Left lobe of liver (tissue), 2 donors: ENCODE data around the gene DAPL1. TPM values are rescaled to one million over a fixed set of nuclear protein-coding genes. Genes with fewer than 3 reads are reported as not detected.

Source experiments
- ATAC-seq: fragments of 200-7000 bp; cut with Tn5 transposase; one replicate; pipeline ENCODE4 v1.9.1; 2020; ENCODE audit warnings: mild to moderate bottlenecking, moderate library complexity
- DNase-seq: peaks from one replicate; pipeline ENCODE4 v3.0.0-alpha.2; 2020; ENCODE audit warnings: low spot score
- total RNA-seq: library from RNA; stranded (reverse); gene quantifications from one replicate; pipeline ENCODE4 v1.2.1, GENCODE V29; 2021
- donor health status: DM: no; HTN: no; CAD: no; lungs with moderate emphysema.
- donor health status: DM: no; HTN: yes; CAD: no.

DAPL1 gene
- total RNA-seq, 1 donor from 2014 or later, result not detected

DNA sequence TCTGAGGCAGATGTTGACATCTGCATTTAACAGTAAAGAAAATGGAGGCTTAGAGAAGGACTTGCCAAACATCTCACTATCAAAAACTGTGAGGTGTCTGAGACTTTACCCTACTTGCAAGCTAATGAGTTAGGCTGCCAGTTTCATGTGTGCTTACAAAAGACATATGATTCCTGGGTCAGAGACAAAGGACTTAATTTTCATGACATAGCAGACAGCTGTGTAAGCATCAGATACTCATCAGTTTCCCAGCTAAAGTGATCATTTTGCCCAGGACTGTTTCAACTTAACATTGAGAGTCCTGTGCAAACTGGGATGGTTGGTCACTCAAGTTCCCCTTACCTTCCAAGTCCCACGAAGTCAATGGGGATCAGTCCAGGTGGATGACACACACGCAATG lies 18.9 kb upstream of the DAPL1 start:
- ATAC-seq, result no peak
- no peak for DNase-seq

DNA sequence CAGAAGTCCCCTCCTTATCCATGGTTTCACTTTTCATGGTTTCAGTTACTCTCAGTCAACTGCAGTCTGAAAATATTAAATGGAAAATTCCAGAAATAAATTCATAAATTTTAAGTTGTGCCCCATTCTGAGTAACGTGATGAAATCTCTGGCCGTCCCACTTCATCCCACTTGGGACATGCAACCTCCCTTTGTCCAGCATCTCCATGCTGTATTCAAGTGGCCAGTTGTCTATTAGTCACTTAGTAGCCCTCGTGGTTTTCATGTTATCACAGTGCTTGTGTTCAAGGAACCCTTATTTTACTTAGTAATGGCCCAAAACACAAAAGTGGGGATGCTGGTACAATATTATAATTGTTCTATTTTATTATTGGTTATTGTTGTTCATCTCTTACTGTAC lies 18.0 kb upstream of the DAPL1 start:
- DNase-seq (no peak), ATAC-seq (no peak)

DNA sequence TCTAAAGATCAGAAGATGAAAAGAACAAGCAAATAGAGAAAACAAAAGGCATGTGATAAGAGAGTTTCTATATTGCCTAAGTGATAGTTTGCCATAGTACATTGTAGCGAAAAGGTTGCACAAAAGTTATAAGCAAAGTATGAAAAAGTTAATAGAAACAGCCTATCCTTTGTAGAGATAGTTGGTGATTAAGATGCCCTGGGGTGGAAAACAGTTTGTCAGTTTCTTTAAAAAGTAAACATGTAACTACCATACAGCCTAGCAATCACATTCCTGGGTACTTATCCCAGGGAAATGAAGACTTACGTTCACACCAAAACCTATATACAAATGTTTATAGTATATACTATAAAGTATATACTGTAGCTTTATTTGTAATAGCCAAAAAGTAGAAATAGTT lies 16.9 kb upstream of the DAPL1 start:
- ATAC-seq (no peak), DNase-seq (no peak)

DNA sequence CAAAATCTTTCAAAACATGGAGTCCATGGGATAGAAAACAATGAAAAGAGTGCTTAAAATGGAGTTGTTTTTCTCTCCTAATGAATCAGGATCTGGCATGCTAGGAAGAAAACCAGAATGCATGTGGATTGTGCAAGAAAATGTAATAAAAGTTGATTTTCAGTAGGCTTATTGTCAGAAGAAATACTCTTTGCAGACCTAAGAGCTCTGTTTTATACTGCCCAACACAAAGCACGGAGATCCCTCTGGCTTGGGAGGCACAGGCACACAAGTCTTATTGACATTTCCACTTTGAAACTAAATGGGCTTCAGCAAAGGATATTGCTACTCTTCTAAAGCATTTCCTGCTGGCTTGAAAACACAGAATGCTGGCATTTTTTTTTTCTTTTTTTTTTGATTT lies 15.5 kb upstream of the DAPL1 start:
- ATAC-seq (no peak), DNase-seq (no peak)

DNA sequence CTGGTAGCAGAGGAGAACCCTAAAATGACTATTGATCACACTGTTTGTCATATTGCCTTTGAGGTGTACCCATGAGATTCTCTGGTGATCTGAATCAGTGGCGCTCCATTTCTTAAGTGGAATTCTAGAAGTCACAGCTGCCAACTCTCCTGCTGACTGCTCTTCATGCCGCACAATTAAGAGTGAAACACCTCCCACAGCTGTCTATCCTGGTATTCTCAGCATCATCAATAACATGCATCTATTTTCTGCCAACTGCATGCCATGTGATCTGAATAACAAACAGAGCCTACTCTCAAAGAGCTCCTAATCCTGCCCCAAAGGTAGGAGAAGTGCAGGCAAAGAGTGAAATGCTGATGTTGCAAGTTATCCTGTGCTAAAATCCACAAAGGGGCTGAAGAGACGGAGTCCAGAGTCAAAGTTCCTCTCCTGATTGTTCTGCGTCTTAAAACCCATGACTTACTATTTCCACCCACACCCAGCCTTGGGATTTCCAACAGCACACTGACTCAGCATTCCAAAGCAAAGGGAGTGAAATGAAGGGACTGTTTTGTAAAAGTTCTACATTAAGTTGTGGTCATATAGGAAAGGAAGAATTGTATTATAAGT lies 13.7 kb upstream of the DAPL1 start:
- no peak for DNase-seq
- peak; percentile 60 for ATAC-seq

DNA sequence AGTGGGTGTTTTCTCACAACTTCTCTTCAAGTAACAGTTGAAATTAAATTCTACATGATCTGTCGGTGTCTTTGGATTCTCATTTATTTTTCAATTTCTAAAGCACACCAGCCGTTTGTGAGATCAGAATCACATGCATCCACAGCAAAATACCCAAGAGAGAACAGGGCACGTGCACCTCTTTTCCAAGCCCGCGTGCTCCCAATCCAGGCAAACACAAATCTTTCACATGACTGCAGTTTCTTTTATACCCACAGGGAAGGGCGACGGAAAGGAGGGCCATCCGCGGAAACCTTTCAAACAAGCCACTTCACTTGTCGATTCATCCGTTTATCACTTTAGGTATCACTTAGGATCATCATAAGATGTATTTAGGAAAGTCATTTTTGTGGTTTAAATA lies 13.0 kb upstream of the DAPL1 start:
- DNase-seq, result no peak

DNA sequence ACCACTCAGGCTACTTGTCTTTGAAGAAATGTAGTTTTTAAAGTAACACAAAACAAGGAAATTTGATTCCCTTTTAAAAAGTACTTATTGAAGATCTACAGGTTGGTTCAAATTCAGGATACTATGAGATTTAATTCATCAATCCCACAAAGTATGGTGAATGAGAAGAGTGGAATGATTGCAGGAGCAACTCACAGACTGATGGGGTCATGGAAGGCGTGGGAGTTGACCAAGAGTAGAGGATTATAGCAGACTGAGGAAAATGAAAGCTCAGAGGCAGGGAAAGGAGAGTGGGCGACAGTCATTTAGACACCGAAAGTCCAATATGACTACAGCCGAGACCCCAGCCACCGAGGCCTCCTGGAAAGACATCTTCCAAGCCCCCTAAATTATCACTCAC lies 12.5 kb upstream of the DAPL1 start:
- DNase-seq (no peak), ATAC-seq (no peak)

More for the DNA sequence above, 13.0 kb upstream of the DAPL1 start:
- no peak for ATAC-seq

DNA sequence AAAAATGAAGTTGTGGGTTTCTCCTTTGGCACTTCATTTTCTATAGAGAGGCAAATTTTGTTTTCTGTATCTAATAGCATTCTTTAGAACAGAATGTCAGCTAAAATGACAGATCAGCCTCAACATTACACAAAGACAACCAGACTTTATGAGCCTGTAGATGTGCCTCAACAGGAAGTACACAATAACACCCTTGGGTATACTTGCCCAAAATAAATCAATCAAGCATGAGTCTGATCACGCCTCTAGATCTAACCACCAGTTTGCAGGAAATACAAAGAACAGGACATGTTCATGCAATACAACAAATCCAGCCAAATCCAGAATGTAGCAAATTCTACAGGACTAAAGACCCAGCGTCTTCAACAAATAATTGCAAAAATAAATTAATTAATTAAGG lies 11.2 kb upstream of the DAPL1 start:
- ATAC-seq, result no peak
- DNase-seq, result no peak

DNA sequence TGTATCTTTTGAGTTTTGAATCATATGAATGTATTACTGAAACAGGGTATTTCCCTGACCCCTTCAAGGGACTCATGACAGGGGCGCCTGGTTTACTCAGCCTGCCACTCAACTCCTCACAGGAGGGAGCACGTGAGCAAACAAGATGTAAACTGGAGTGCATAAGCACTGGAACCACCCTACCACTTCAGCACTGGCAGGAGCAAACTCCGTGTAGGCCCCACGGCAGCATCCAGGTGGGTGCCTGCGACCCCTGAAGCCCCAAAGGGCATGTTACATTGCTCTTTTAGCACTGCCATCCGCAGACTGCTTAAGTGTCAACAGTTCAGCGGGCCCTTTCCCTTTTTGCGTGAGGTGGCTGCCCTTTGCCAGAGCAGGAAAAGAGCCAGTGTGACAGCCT lies 8.2 kb upstream of the DAPL1 start:
- DNase-seq, result no peak
- ATAC-seq, result no peak

DNA sequence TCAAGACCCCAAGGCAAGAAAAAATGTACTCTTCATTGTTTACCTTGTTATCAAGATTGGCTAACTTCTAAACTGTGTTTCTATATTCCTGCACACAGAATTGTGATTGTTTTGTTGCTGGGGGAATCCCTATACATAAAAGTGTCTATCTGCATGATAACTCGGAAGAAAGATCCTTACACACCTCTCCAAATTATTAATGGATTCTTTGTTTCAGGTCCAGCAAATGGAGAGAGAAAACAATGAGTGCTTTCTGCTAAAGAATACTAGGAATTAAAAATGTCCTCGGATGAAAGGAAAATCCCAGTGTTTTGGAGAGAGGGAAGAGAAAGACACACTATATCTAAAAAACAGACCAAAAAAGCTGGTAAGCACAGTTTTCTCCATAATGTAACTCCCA lies 6.2 kb upstream of the DAPL1 start:
- DNase-seq, result no peak
- ATAC-seq, result no peak

DNA sequence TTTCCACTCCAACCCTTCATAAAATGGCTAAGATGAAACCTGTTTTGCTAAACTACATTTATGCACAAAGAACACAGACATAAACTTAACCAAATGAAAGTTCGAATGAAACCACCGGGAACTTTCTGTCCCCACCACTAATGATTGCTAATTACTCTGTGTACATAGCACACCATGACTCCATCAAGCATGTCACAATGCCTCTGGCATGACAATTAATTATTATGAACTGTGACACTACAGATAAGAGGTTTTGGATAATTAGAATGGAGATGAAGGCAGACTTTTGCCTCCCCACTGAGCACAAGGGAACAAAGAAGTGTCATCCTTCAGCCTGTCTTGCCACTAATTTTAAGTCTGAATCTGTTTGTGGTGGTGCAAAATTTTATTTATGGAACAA lies 1.5 kb downstream of the DAPL1 start:
- ATAC-seq, result no peak
- no peak for DNase-seq

DNA sequence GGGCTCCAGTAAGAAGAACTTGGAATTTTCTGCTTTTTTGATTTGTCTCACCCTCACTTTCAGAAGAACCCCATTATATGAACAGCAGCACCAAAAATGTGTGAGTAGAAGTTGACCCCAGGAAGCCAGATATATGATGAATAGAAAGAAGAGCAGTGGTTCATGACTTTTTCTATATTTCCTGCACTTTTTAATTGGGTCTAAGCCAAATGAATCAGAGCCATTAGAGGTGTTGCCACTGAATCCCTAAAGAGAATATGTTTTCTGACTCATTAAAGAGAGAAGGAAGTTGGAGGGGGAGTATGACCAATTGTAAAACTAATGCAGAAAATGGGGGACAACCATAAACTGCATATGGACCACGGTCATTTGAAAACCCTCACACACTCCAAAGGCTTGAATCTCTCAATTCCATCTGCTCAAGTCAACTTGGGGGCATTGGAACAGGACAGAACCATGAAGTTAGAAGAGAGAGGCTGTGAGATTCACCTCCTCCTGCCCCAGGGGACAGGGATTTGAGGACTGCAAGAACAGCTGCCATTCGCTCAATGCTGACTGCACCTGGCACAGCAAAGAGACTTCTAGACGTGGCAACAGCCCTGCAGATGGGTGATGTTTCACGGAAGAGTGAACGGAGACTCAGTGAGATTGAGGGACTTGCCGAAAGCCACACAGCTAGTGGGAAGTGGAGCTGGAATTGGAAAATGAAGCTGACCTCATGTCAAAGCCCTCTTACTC lies 3.0 kb downstream of the DAPL1 start:
- DNase-seq (no peak), ATAC-seq (no peak)

DNA sequence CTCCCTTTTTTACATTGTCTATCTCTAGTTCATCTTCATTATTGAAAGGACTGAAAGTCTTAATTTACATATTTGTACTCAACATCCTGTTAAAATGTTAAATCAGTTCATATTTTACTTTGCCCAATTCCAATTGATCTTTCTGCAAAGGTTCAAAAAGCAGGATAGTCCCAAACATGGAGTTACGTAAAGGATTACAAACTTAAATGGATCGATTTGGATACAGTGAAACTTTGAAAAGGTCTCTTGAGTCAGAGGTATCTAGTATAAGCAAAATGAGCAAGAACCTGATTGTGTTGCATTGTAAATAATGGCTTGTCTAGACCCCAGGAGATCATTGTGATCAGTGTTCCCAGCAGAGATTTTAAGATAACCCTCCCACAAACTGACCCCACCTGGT lies 4.1 kb downstream of the DAPL1 start:
- no peak for DNase-seq
- ATAC-seq, result peak; percentile 63

DNA sequence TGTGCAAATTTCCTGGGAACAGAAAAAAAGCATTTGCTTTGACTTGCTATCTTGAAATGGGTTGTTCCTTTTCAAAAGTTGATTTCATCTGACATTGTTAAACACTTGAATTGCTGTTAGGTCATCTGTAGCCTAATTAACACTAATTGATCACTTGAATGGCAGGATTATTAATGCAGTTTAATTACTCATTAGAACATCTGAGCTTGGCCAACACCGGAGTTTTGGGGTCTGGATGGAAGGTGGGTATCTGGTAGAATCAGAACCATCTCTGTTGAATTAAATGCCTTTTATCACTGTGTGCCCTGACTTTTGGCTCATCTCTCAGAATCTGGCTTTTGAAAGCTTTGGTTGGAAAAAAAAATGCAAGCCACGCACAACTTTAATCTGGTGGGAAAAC lies 8.4 kb downstream of the DAPL1 start:
- ATAC-seq, result no peak
- no peak for DNase-seq

DNA sequence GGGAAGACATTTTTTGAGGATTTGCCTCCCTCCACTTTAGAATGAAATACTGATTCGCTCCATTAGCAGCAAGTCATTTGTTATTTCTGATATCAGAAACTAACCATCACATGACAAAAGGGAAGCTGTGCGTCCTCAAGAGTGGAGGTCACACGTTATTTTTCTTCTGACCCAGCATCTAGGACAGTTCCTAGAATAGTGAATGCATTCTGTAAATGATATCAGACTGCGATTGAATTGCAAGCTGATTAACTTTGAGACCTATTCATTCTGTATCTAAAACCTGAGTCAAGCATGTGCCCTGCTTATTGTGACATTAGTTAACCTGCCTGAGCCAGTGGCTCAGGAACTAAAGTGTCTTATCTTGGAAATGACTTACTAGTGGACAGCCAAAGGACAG lies 10.1 kb downstream of the DAPL1 start:
- DNase-seq (no peak), ATAC-seq (no peak)

DNA sequence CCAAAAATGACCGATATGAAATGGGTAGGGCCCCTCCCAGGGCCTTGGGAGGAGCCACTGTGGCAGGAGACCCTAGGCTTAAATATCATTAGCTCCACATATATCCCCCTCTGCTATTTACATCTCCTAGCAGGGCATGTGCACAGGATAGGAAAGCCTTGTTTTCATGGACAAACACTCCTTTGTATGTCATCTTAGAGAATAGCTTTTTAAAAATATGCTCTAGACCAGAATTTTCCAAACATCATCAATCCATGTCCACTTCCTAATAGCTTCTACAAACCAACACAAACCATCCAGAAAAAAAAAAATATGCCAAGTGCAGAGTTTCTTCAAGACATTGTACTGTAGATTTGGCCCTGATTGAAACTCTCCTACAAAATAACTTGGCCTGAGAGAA lies 10.8 kb downstream of the DAPL1 start:
- ATAC-seq (no peak), DNase-seq (no peak)

DNA sequence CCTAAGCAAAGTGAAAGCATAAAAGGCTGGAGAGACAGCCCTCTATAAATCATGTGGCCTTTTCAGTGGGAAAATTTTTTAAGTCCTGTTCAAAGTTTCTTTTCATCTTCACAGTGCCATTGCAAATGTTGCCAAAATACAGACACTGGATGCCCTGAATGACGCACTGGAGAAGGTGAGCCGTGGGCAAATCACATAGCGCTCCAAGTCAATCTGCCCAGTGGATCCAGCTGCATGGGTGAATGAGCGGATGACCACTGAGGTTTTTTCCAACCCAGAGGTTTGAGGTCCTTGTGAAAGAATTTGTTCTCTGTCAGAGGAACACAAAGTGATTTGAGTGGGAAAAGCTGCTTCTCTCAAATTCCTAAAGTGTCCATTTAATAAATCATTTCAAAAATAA lies 11.8 kb downstream of the DAPL1 start:
- ATAC-seq (no peak), DNase-seq (no peak)

DNA sequence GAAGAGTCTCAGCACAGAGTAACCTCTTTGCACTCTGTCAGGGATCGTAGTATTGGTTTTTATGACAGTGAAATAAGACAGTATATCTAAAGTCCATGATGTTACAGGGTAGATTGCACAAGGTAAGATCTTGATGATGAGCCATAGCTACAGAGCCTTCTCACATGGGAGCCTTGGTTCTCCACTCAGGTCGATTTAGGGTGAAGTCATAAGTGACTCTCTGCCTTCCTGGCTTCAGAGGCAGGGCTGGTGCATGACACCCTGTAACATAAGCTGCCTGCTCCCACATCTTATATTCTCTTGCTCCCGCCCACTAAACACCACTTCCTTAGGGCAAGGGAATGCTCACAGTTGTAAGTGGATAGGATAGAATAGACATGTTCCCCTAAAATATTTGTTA lies 13.3 kb downstream of the DAPL1 start:
- ATAC-seq (no peak), DNase-seq (no peak)

DNA sequence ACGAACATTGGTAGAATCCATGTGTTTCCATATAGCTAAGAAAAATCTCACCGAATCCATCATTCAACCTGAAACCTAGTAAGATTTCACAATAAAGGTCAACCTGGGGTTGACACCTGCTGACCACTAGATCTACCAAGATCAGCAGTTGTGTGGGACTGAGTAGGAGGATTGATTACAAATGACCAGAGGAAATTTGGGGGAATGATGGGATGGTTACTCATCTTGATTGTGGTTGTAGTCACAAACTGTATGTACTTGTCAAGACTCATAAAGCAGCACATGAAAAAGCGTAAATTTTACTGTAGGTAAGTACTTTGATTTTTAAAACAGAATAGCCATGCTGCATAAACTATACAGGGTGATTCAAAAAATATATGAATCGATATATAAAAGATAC lies 14.7 kb downstream of the DAPL1 start:
- ATAC-seq, result no peak
- DNase-seq, result no peak

DNA sequence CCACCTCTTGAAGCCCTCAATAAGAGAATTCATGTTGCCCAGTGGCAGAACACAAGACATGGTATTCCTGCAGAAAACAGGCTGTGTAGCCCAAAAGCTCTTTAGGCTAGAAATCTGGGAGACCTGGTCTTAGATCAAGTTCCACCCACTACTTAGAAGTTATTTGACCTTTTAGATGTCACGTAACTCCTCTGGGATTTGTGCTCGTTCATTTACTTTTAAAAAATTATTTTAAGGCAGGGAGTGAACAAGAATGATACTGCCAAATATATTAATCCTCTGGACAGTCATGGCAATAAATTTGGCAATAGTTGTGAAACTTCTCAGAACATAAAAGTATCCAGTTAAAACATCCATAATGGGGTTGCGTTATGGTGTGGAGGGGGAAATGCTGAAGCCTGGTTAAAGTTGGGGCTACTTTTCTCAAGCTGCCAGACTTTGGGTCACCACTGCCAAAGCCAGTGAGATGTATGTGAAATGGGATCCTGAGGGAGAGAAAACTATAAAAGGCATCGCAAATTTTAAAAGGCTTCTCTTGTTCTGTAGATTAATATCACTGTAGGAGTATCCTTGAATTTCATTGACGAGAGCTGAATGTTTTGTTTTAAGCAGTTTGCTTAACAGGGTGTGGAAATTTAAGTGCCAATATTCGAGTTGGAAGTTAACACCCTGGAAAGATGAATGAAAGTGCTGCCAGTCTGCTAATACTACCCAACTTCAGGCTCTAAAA lies 15.8 kb downstream of the DAPL1 start:
- DNase-seq (no peak), ATAC-seq (no peak)

DNA sequence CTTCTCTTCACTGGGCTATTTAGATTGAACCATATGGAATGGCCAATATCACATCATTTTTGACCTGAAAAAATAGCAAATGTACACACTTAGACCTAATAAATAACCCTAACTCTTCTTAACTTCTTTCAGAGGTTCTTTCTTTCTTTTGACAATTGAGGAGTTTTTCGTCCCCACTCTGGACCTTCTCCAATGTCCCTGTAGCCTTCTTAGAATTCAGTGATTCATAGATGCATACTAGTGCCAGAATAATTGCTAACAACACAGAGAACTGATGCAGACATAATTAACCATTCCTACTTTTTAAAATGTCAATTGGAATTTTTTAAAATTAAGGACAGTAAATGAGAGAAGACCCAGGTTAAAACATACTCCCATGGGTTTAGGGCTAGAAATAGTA lies 20.0 kb downstream of the DAPL1 start:
- ATAC-seq, result no peak
- no peak for DNase-seq

DNA sequence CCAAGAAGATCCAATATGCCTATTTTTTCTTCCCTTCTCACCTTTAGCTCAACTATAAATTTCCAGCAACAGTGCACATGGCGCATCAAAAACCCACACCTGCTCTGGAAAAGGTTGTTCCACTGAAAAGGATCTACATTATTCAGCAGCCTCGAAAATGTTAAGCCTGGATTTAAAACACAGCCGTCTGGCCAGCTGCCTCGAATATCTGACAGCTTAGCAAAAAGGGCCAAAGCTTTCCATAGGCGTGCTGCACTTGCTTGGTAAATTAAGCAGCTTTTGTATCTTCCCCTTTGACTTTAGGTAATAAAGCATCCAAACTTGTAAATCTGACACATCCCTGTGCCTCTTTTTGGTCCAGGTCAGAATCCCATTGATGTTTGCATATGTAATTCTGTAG lies 20.5 kb downstream of the DAPL1 start:
- ATAC-seq (no peak), DNase-seq (no peak)
